Measurements from ENCODE around the gene ELF3.
"Not testable (repeated sequence)": the region's sequence is repeated elsewhere in the genome, so short reads cannot be mapped to it uniquely, and the experiment has no call there.

The ELF3 gene

GRCh38 chr1:202049129-202049528 is 38.7 kb downstream of the ELF3 start:
- no peak for DNase-seq (ENCODE audit: low spot score)
- no peak for TF ChIP-seq CTCF (IDR thresholded peaks at IDR 0.05)
- Histone ChIP-seq H3K27ac (no peak overlapping the region), H3K4me3 (no peak overlapping the region)

- no peak for TF ChIP-seq CTCF (IDR thresholded peaks at IDR 0.05)
- H3K27ac ChIP-seq = no peak overlapping the region
- no peak for DNase-seq (ENCODE audit: low spot score)
These were observed 43.7 kb downstream of the ELF3 start for GRCh38 chr1:202054094-202054493.

GRCh38 chr1:202054673-202055072 is 44.3 kb downstream of the ELF3 start:
- not testable (repeated sequence) for H3K27ac ChIP-seq; DNase-seq (ENCODE audit: low spot score); H3K4me3 ChIP-seq

More at GRCh38 chr1:202054094-202054493, 43.7 kb downstream of the ELF3 start:
- no peak overlapping the region for H3K4me3 ChIP-seq

GRCh38 chr1:202056644-202057334 is 46.4 kb downstream of the ELF3 start:
- Histone ChIP-seq H3K4me3 (no peak overlapping the region), H3K27ac (no peak overlapping the region)
- TF ChIP-seq CTCF (IDR thresholded peaks at IDR 0.05) = no peak
- no peak for DNase-seq (ENCODE audit: low spot score)

GRCh38 chr1:202057335-202057704 is 46.9 kb downstream of the ELF3 start:
- H3K27ac ChIP-seq; DNase-seq (ENCODE audit: low spot score); H3K4me3 ChIP-seq: not testable (repeated sequence)

- no peak for DNase-seq (ENCODE audit: low spot score)
- no peak overlapping the region for H3K27ac ChIP-seq
- no peak for TF ChIP-seq CTCF (IDR thresholded peaks at IDR 0.05)
- no peak overlapping the region for H3K4me3 ChIP-seq
These were observed 47.9 kb downstream of the ELF3 start for GRCh38 chr1:202058001-202058908.

GRCh38 chr1:202061055-202061454 is 50.7 kb downstream of the ELF3 start:
- no peak for TF ChIP-seq CTCF (IDR thresholded peaks at IDR 0.05)
- no peak for DNase-seq (ENCODE audit: low spot score)
- H3K27ac ChIP-seq = no peak overlapping the region
- no peak overlapping the region for H3K4me3 ChIP-seq

- H3K27ac ChIP-seq; H3K4me3 ChIP-seq; DNase-seq (ENCODE audit: low spot score): not testable (repeated sequence)
These were observed 51.4 kb downstream of the ELF3 start for GRCh38 chr1:202061787-202062186.

- H3K27ac ChIP-seq; DNase-seq (ENCODE audit: low spot score); H3K4me3 ChIP-seq: not testable (repeated sequence)
These were observed 52.2 kb downstream of the ELF3 start for GRCh38 chr1:202062636-202063035.

Data from coronary artery (tissue), 2 donors.